GM20431 (cell line): ENCODE measurements around the gene SERPINA3.
"Not testable (repeated sequence)": the region's sequence is repeated elsewhere in the genome, so short reads cannot be mapped to it uniquely, and the experiment has no call there.

Source experiments
- in situ Hi-C: fragments of 300-500 bp; cut with MseI, MboI; formaldehyde crosslinking; loops from one replicate; pipeline ENCODE4 v1.15.0; 2020; ENCODE audit warnings: low sequenced_read_pairs; ENCODE audit not compliant: unreplicated experiment

The SERPINA3 gene

GRCh38 chr14:94612174-94612573 is at the start of gene SERPINA3:
Gene SERPINA3, plus strand, starts transcription at chr14:94612391. Its CDS starts 2,051 bp downstream, at chr14:94614442.
- in situ Hi-C loops, result no loop called here

- in situ Hi-C loops, result no loop called here
Measured at GRCh38 chr14:94562941-94563883, 49.0 kb upstream of the SERPINA3 start.

GRCh38 chr14:94564381-94564780 is 47.8 kb upstream of the SERPINA3 start:
- in situ Hi-C loops, result no loop called here

GRCh38 chr14:94568186-94568585 is 44.0 kb upstream of the SERPINA3 start:
- in situ Hi-C loops, result no loop called here

- in situ Hi-C loops, result no loop called here
Measured at GRCh38 chr14:94569381-94570001, 42.7 kb upstream of the SERPINA3 start.

- in situ Hi-C loops, result no loop called here
Measured at GRCh38 chr14:94570002-94570400, 42.2 kb upstream of the SERPINA3 start.

- in situ Hi-C loops, result no loop called here
Measured at GRCh38 chr14:94570440-94570839, 41.8 kb upstream of the SERPINA3 start.

- in situ Hi-C loops, result no loop called here
Measured at GRCh38 chr14:94571395-94571794, 40.8 kb upstream of the SERPINA3 start.

GRCh38 chr14:94571950-94572349 is 40.2 kb upstream of the SERPINA3 start:
- in situ Hi-C loops, result no loop called here

GRCh38 chr14:94572637-94573303 is 39.4 kb upstream of the SERPINA3 start:
- in situ Hi-C loops, result no loop called here

GRCh38 chr14:94573475-94574277 is 38.5 kb upstream of the SERPINA3 start:
- in situ Hi-C loops, result no loop called here

GRCh38 chr14:94574336-94574735 is 37.9 kb upstream of the SERPINA3 start:
- in situ Hi-C loops, result no loop called here

GRCh38 chr14:94575730-94576585 is 36.2 kb upstream of the SERPINA3 start:
- in situ Hi-C loops, result no loop called here

- in situ Hi-C loops, result not testable (repeated sequence)
Measured at GRCh38 chr14:94577472-94577871, 34.7 kb upstream of the SERPINA3 start.

GRCh38 chr14:94578712-94579111 is 33.5 kb upstream of the SERPINA3 start:
- in situ Hi-C loops, result no loop called here

- in situ Hi-C loops, result no loop called here
Measured at GRCh38 chr14:94581127-94581999, 30.8 kb upstream of the SERPINA3 start, which contains the start of gene SERPINA5. Gene SERPINA5, plus strand, starts transcription at chr14:94581426. Its CDS starts 5,937 bp downstream, at chr14:94587363.

- in situ Hi-C loops, result no loop called here
Measured at GRCh38 chr14:94582199-94582750, 29.9 kb upstream of the SERPINA3 start.

- in situ Hi-C loops, result no loop called here
Measured at GRCh38 chr14:94582851-94583250, 29.3 kb upstream of the SERPINA3 start.
